Dendritic cell treated with granulocyte-macrophage colony-stimulating factor and Interleukin-4, amounts not matched to agents 40 ng/mL and 50 ng/mL, for 4 days (primary cell): ENCODE results near the gene SLC38A1.

Experiments used
- H3K27ac Mint-ChIP-seq: one replicate; pipeline ENCODE4 v1.8.0; 2022; ENCODE audit warnings: mild to moderate bottlenecking, mixed read lengths
- H3K27me3 Mint-ChIP-seq: one replicate; pipeline ENCODE4 v1.8.0; 2022; ENCODE audit warnings: mild to moderate bottlenecking, mixed read lengths
- H3K36me3 Mint-ChIP-seq: one replicate; pipeline ENCODE4 v1.8.0; 2022; ENCODE audit warnings: low read depth, mixed read lengths
- H3K4me1 Mint-ChIP-seq: one replicate; pipeline ENCODE4 v1.8.0; 2022; ENCODE audit warnings: low read depth, mixed read lengths
- H3K4me3 Mint-ChIP-seq: one replicate; pipeline ENCODE4 v1.8.0; 2022; ENCODE audit warnings: mild to moderate bottlenecking, moderate library complexity, mixed read lengths
- H3K9me3 Mint-ChIP-seq: one replicate; pipeline ENCODE4 v1.8.0; 2022; ENCODE audit warnings: mixed read lengths
- intact Hi-C: fragments of 100-400 bp; cut with micrococcal nuclease; formaldehyde crosslinking; loops from one replicate; pipeline ENCODE4 v1.15.0; 2022

The SLC38A1 gene

DNA sequence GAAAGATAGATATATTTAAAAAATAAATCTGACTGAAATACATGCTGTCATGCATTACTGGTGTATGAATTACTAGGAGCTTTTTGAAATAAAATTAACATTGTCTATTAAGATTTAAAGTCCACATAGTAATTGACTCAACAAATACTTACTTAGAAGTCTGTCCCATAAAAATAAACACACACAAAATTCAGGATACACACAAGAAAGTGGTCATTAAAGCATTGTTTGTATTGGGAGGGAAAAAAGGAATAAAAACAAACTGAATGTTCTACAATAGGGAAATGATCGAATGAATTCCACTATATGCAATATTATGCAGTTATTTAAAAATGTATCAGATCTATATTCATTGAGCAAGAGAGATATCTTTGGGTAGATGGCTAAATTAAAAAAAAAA is 118.9 kb downstream of the SLC38A1 start:
- no peaks in the 10 kb centered on the region for H3K9me3 Mint-ChIP-seq
- no peak overlapping the region for H3K27ac Mint-ChIP-seq

DNA sequence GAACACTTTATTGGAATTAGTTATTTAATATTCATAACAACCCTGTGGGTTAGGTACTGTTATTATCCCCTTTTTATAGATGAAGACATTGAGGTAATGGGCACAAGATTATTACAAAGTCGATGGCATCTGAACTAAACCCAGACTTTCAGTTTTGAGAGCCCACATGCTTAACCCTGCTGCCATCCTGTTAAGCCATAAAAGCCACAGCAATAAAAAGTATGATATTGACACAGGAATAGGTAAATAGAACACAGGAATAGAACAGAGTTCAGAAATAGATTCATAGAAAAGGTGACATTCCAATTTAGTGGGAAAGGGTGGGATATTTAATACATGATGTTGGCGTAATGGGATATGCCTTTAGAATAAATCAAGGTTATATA is 119.8 kb downstream of the SLC38A1 start:
- H3K27me3 Mint-ChIP-seq: peaks cover 8% of the 10 kb centered on the region

More for the DNA sequence above, 118.9 kb downstream of the SLC38A1 start:
- H3K4me3 Mint-ChIP-seq: no peak overlapping the region
- peaks cover 8% of the 10 kb centered on the region for H3K27me3 Mint-ChIP-seq
- intact Hi-C loops: loop anchor here (10.0 kb wide), 1 partner anchor 515 kb away; no protein-coding TSS in a partner anchor
- H3K4me1 Mint-ChIP-seq: peaks cover 5% of the 10 kb centered on the region
- H3K36me3 Mint-ChIP-seq: no peaks in the 10 kb centered on the region

DNA sequence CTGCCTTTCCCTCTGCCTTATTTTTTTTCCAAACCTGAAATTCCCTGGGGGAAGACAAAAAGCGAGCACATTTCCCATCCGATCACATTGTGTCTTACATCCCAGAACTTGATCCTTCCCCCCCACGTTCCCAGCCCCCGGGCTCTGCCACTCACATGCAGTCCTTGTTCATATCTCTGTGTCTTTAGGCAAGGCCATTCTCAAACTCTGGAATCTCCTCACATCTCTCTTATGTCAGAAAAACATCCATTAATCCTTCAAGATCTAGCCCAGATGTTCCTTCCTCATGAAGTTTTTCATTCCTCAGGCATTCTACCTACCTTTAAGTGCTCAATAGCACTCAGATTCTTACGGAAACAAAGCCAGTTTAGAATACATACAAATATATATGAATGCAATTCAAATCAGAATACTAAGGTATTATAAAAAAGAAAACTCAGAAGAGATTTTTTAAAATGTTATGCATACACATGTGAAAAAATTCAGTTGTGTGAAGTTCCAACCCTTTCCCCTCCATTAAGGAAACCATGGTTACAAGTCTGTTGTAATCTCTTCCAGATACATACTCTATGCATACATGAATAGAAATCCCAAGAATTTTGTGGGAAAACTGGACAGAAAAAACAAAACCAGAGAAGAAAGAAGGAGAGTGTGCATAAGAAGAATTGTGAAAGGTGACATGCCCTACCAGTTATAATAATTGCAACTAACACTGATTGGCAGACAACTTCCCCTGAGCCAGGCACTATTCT is 120.3 kb downstream of the SLC38A1 start:
- Mint-ChIP-seq H3K27ac (no peak overlapping the region), H3K36me3 (no peaks in the 10 kb centered on the region), H3K4me3 (no peak overlapping the region), H3K4me1 (peaks cover 5% of the 10 kb centered on the region), H3K9me3 (no peaks in the 10 kb centered on the region), H3K27me3 (peaks cover 8% of the 10 kb centered on the region)
- intact Hi-C loops: no loop called here

More for the DNA sequence above, 119.8 kb downstream of the SLC38A1 start:
- intact Hi-C loops: no loop called here
- Mint-ChIP-seq H3K4me1 (peaks cover 5% of the 10 kb centered on the region), H3K9me3 (no peaks in the 10 kb centered on the region), H3K27ac (no peak overlapping the region), H3K36me3 (no peaks in the 10 kb centered on the region), H3K4me3 (no peak overlapping the region)

DNA sequence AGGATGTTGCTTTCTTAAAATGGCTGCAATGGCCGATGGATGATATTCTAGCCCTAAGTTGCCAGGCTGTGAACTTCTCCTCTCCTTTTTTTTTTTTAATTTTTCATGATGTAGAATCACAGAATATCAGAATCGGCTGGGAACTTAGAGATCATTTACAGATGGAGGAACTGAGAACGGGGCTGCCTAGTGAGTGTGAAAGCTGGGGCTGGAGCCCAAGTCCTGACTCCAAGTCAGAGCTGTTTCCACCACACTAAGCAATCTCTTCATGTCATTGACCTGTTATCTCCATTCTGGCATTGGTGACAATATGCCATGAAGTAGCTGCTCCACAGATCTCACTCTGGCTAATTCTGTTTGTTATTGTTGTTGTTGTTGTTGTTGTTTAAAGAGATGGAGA is 121.7 kb downstream of the SLC38A1 start:
- Mint-ChIP-seq H3K4me3 (no peak overlapping the region), H3K36me3 (no peaks in the 10 kb centered on the region), H3K27ac (no peak overlapping the region), H3K9me3 (no peaks in the 10 kb centered on the region), H3K4me1 (peaks cover 5% of the 10 kb centered on the region), H3K27me3 (peaks cover 5% of the 10 kb centered on the region)
- intact Hi-C loops: no loop called here

DNA sequence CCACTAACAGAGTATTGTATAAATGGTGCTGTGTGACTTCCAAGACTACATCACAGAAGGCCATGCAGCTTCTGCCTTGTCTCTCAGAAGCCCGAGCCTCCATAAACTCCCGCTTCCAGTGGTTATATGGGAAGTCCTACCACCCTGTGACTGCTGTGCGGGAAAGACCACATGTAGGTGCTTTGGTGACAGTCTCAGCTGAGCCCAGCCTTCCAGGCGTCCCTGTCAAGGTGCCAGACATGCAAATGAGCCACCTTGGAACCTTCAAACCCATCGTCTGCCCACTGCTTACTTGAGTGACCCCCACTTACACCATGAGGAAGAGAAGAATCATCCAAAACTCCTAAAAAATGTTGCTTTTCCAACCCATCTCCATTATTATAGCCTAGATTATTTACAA is 123.0 kb downstream of the SLC38A1 start:
- Mint-ChIP-seq H3K9me3 (no peaks in the 10 kb centered on the region), H3K4me1 (peaks cover 3% of the 10 kb centered on the region), H3K4me3 (no peak overlapping the region), H3K36me3 (no peaks in the 10 kb centered on the region), H3K27ac (no peak overlapping the region), H3K27me3 (peaks cover 5% of the 10 kb centered on the region)
- intact Hi-C loops: no loop called here

DNA sequence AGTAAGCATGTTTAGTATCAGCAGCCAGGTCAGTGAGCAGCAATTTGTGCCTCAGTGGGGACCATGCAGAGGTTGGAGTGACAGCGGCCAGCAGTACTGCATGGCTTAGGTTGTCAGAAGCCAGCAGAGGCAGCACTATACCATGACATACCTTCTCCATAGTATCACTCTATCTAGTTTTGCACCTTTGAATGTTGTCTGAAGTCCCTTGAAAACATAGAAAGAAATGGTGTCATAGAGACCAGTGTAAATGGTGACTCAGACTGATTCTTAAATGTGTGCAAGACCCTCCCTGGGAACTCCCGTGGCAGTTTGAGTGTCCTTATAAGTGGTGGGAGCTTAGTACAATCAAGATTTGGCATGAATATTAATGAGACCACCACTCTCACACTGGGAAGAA is 124.4 kb downstream of the SLC38A1 start:
- Mint-ChIP-seq H3K27me3 (peaks cover 5% of the 10 kb centered on the region), H3K27ac (no peak overlapping the region), H3K4me1 (no peaks in the 10 kb centered on the region), H3K36me3 (no peaks in the 10 kb centered on the region), H3K4me3 (no peak overlapping the region), H3K9me3 (no peaks in the 10 kb centered on the region)
- intact Hi-C loops: no loop called here

DNA sequence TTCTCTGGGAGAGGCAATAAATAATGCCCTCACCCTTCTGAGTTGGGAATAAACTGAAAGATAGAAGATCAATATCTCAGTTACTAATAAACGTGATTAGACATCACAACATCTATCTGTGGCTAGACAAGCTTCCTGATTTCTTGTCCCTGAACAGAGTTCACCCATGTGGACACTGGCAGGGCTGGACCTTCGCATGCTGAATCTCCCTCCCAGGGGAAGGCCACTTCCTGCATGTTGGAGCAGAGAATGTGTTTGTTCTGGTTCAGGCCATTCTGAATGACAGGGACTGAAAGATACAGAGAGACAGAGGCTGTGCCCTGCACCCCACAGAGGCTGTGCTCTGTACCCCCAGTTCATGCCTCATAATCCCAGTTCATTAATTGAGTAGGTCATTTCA is 132.6 kb downstream of the SLC38A1 start:
- Mint-ChIP-seq H3K27ac (no peak overlapping the region), H3K4me1 (no peaks in the 10 kb centered on the region), H3K9me3 (no peaks in the 10 kb centered on the region), H3K27me3 (no peaks in the 10 kb centered on the region), H3K36me3 (no peaks in the 10 kb centered on the region), H3K4me3 (no peak overlapping the region)
- intact Hi-C loops: no loop called here

DNA sequence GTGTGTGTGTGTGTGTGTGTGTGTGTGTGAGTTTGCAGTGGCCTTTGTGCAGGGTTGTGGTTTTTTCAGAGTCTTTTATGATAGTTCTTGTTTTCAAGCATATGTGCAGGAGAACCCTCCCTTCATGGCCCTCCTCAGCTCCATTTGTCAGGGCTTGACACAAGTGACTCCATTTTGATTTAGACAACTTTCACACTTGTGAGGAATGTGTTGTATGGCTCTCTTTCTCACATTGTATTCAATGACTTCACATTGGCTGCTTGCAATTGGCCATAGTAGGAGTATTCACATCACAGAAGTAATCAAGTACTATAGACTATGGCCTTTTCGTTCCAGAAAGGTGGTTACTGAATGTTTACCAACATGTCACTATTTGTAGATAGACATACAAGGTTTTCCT is 133.1 kb downstream of the SLC38A1 start:
- H3K36me3 Mint-ChIP-seq: no peaks in the 10 kb centered on the region
- no peak overlapping the region for H3K27ac Mint-ChIP-seq
- H3K9me3 Mint-ChIP-seq: no peaks in the 10 kb centered on the region
- H3K4me3 Mint-ChIP-seq: no peak overlapping the region
- H3K27me3 Mint-ChIP-seq: no peaks in the 10 kb centered on the region
- intact Hi-C loops: no loop called here
- H3K4me1 Mint-ChIP-seq: no peaks in the 10 kb centered on the region

DNA sequence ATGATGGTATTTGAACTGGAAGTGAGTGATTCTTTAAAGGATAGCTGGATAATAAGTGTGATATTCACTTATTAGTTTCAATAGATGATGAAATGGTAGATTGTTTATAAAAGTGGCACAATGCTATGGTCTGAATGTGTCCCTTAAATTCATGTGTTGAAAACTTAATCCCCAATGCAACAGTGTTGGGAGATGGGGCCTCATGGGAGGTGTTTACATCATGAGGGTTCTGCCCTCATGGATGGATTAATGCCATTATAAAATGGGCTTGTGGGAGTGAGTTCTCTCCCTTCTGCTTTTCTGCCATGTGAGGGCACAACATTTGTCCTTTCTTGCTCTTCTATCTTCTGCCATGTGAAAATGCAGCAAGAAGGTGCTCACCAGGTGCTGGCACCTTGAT is 134.0 kb downstream of the SLC38A1 start:
- H3K9me3 Mint-ChIP-seq: no peaks in the 10 kb centered on the region
- H3K4me1 Mint-ChIP-seq: no peaks in the 10 kb centered on the region
- H3K27ac Mint-ChIP-seq: no peak overlapping the region
- intact Hi-C loops: no loop called here
- H3K4me3 Mint-ChIP-seq: no peak overlapping the region
- no peaks in the 10 kb centered on the region for H3K27me3 Mint-ChIP-seq
- H3K36me3 Mint-ChIP-seq: no peaks in the 10 kb centered on the region

DNA sequence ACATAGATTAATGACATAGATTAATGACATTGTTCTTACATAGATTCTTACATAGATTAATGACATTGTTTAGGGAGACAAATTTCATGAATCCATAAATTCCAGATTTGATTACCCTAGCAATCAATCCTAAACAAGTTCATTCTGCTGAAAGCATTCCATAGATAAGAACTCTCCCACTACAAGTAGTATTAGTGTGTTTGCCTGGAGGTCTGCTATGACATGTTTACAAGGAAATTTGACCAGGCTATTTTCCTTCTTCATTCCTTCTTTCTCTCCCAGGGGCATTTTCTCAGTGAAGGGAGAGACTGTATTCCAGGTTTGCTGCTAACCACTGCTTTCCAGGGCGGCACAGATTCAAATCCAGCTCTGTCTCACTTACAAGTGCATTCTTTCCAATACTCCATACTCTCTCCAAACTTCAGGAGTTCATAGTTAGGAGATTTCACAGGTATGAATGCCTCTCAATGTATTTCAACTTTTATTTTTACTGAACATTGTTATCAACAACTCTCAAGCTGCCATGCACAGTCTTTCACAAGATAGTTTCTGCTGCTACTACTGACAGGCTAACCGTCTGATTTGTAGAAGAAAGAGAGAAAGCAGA is 134.5 kb downstream of the SLC38A1 start:
- Mint-ChIP-seq H3K36me3 (no peaks in the 10 kb centered on the region), H3K4me1 (no peaks in the 10 kb centered on the region), H3K27ac (no peak overlapping the region), H3K27me3 (no peaks in the 10 kb centered on the region), H3K4me3 (no peak overlapping the region), H3K9me3 (no peaks in the 10 kb centered on the region)
- intact Hi-C loops: no loop called here

DNA sequence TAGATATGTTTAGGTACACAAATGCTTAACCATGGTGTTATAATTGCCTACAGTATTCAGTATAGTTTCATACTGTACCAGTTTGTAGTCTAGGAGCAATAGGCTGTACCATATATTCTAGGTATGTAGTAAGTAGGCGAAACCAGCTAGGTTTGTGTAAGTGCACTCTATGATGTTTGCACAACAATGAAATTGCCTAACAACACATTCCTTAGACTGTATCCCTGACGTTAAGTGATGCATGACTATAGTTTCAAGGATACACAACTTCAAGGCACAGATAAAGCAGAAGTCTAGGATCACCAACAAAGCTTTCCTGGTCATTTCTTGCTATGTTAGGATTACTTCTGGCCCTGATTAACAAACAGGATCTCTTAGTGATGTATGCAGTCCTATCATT is 135.1 kb downstream of the SLC38A1 start:
- no peak overlapping the region for H3K4me3 Mint-ChIP-seq
- H3K4me1 Mint-ChIP-seq: no peaks in the 10 kb centered on the region
- H3K9me3 Mint-ChIP-seq: no peaks in the 10 kb centered on the region
- H3K27me3 Mint-ChIP-seq: no peaks in the 10 kb centered on the region
- intact Hi-C loops: no loop called here
- no peaks in the 10 kb centered on the region for H3K36me3 Mint-ChIP-seq
- H3K27ac Mint-ChIP-seq: no peak overlapping the region
